OCI-LY1 (cell line): ENCODE measurements around the gene MAP2.

Source experiments
- CTCF ChIP-seq: fragments of 200-600 bp; sonication (generic), shearing (Covaris generic); IDR thresholded peaks from 2 replicates; pipeline ENCODE4 v1.5.1; 2017; ENCODE audit warnings: mild to moderate bottlenecking, antibody characterized with exemption, low read length, moderate library complexity, mixed read lengths
- EZH2 ChIP-seq: fragments of 200-600 bp; sonication (generic), shearing (Covaris generic); IDR thresholded peaks from 2 replicates; pipeline ENCODE4 v1.8.0; 2017; ENCODE audit warnings: borderline replicate concordance, mixed run types, mild to moderate bottlenecking, antibody characterized with exemption, low read length, moderate library complexity, mixed read lengths

- TF ChIP-seq CTCF, result no peak
- TF ChIP-seq EZH2, result no peak
Observed at GRCh38 chr2:209766613-209767012, 342.8 kb downstream of the MAP2 start.
